HS-5 (cell line): ENCODE data around the gene MAP2K7.

Experiments used
- DNase-seq: peaks from one replicate; pipeline ENCODE4 v3.0.0-alpha.2; 2012; ENCODE audit warnings: low read depth

The MAP2K7 gene

GRCh38 chr19:7867092-7867844 is 36.4 kb upstream of the MAP2K7 start:
- DNase-seq = no peak

- no peak for DNase-seq
Observed at GRCh38 chr19:7868326-7868670, 35.4 kb upstream of the MAP2K7 start.

- DNase-seq = no peak
Observed at GRCh38 chr19:7868671-7869452, 34.8 kb upstream of the MAP2K7 start.

GRCh38 chr19:7869453-7869909 is 34.2 kb upstream of the MAP2K7 start:
- no peak for DNase-seq

GRCh38 chr19:7869910-7870511 is 33.7 kb upstream of the MAP2K7 start:
- no peak for DNase-seq

- no peak for DNase-seq
Observed at GRCh38 chr19:7870571-7871436, 32.9 kb upstream of the MAP2K7 start.

GRCh38 chr19:7871437-7872305 is 32.0 kb upstream of the MAP2K7 start:
- DNase-seq = peak; percentile 61

- no peak for DNase-seq
Observed at GRCh38 chr19:7872306-7873204, 31.1 kb upstream of the MAP2K7 start.

- DNase-seq = no peak
Observed at GRCh38 chr19:7873304-7874075, 30.2 kb upstream of the MAP2K7 start.

GRCh38 chr19:7874076-7874896 is 29.4 kb upstream of the MAP2K7 start, which contains the start of gene PRR36:
Gene PRR36 (minus strand): TSS chr19:7874390. CDS start chr19:7873689, 701 bp downstream.
- DNase-seq = no peak

- DNase-seq = no peak
Observed at GRCh38 chr19:7874897-7875273, 28.8 kb upstream of the MAP2K7 start.

- no peak for DNase-seq
Observed at GRCh38 chr19:7877249-7877836, 26.3 kb upstream of the MAP2K7 start.

GRCh38 chr19:7879111-7879807 is 24.4 kb upstream of the MAP2K7 start:
- DNase-seq = no peak

- no peak for DNase-seq
Observed at GRCh38 chr19:7879836-7880235, 23.8 kb upstream of the MAP2K7 start.

- DNase-seq = no peak
Observed at GRCh38 chr19:7881910-7882309, 21.8 kb upstream of the MAP2K7 start.

- DNase-seq = no peak
Observed at GRCh38 chr19:7883105-7883504, 20.6 kb upstream of the MAP2K7 start.
